HG03354 (cell line): ENCODE measurements around the gene AP4S1.

ENCODE experiments used
- ATAC-seq: cut with Tn5 transposase; IDR thresholded peaks from one replicate; pipeline ENCODE4 v1.9.1; 2021; ENCODE audit warnings: mild to moderate bottlenecking; ENCODE audit not compliant: unreplicated experiment, poor library complexity, severe bottlenecking

Gene AP4S1, protein sequence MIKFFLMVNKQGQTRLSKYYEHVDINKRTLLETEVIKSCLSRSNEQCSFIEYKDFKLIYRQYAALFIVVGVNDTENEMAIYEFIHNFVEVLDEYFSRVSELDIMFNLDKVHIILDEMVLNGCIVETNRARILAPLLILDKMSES

GRCh38 chr14:31025367-31026076, at the start of gene AP4S1:
Gene AP4S1 (plus strand): TSS chr14:31025649. CDS start chr14:31066197, 40,548 bp downstream.
- ATAC-seq = peak; percentile 26

DNA sequence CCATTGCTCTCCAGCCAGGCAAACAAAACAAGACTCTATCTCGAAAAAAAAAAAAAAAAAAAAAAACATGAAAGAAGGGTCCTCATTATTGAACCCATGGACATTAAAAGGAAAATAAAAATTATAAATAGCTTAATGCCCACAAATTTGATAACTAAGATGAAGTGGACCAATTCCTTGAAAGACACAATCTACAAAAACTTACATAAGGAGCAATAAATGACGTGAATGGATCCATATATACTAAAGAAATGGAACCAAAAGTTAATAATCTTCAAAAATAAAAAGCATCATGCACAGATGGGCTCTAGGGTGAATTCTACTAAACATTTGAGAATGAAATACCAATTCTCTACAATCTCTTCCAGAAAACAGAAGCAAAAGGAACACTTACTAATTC, 47.7 kb upstream of the AP4S1 start:
- ATAC-seq = no peak

- peak; percentile 73 for ATAC-seq
These were observed 45.2 kb upstream of the AP4S1 start for GRCh38 chr14:30980106-30980704.

DNA sequence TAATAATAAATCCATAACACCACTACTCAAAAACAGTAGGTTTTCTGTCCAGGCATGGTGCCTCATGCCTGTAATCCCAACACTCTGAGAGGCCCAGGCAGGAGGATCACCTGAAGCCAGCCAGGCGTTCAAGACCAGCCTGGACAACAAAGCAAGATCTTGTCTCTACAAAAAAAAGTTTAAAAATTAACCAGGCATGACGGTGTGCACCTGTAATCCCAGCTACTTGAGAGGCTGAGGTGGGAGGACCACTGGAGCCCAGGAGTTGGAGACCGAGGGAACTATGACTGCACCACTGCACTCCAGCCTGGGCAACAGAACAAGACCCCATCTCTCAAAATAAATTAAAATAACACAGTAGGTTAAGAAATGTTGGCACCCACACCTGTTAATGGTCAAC, 44.5 kb upstream of the AP4S1 start:
- ATAC-seq = no peak

- ATAC-seq = no peak
These were observed 42.9 kb upstream of the AP4S1 start for GRCh38 chr14:30982533-30982932.

GRCh38 chr14:30983858-30984257, 41.6 kb upstream of the AP4S1 start:
- no peak for ATAC-seq

DNA sequence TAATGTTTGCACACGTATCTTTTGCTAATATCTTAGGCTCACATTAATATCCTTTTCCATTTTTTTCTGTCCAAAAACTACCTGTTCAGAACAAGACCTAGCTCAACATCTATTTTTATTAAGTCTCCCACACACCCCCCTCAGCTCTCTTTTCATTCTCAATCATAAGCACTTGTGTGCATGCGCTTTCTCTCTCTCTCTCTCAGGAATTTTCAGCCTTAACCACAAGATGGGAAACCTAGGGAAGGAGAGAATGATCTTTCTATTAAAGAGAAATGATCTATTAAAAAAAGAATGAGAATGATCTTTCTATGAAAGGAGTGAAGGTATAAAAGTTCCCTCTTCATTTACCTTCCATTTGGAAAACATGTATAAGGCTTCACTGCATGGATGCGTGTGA, 39.7 kb upstream of the AP4S1 start:
- ATAC-seq = no peak

- ATAC-seq = no peak
These were observed 36.9 kb upstream of the AP4S1 start for GRCh38 chr14:30988509-30988908.

DNA sequence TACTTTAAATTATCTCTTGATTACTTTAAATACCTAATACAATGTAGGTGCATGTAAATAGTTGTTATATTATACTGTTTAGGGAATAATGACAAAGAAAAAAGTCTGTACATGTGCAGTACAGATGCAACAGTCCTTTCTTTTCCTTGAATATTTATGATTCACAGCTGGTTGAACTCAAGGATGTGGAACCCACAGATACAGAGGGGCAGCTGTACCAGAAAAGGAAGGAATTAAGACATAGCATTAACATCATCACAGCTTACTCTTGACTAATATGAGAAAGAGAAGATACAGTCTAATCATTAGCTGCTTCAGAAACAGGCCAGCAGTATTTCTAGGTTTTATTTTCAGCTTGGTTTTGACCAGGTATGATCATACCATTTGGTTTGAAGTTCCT, 34.7 kb upstream of the AP4S1 start:
- no peak for ATAC-seq

DNA sequence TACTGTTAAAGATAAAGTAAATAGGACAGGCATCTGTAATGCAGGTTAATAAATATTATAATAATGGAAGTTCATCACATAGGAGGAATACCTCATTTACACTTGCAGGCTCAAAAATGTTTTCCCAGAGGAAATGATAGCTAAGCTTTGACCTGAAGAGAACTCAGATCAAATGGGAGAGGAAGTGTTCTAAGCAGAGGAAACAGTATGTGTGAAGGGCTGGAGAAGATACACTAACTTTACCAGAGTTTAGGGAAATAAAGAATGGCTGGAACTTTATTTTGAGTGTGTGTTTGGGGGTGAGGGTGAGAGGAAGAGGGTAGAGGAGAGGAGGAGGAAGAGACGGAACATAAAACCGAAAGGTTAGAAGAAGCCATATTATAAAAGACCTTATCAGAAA, 34.0 kb upstream of the AP4S1 start:
- no peak for ATAC-seq

DNA sequence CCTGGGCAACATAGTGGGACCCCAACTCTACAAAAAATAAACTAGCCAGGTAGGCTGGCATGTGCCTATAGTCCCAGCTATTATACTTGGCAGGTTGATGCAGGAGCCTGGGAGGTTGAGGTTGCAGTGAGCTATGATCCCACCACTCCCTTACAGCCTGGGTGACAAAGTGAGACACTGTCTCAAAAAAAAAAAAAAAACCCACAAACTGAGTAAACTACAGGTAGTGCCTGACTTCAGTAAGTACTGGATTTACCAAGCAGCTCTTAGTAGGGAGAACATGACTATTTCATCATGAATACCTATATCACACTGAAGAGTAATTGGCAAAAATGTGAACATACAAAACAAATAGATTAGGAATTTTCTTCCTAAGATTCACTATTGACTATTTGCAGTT, 32.4 kb upstream of the AP4S1 start:
- ATAC-seq = no peak

DNA sequence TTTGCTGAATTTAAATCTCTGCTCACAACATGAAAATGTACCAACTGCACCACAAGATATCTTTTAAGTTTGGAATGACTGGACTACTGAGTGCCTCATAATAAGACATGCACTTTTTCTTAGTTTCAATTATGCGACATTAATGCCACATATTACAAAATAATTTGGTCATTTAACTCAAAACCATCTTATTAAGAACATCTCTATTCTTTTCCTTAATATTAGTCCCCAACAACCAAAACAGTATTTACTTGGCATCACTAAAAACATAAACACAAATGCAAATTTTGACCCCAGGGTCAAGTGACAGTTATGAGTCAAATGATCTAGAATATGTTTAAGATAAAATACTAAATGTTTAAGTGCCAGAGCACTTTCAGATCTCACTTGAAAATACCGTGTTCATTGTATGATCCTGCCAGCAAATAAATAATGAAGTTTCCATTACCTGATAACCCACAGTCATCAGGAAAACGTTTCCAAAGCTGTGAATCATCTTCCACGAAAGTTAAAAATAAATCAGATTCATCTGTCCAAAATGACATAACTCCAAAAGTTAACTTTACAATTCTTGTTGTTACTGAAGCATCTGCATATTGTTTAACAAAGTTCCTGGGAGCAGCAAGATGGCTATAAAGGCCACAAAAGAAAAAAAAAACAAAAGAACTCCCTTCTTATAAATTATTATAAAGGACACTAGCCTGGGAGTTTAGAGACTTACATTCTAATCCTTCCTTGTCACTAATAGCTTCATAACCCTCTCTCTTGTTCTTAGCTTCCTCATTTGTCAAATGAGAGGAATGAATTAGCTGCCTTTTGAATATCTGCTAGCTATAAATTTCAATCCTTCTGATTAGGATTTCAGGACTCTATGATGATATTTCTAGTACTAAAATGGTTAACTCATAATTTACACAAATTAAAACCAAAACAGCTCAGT, 30.5 kb upstream of the AP4S1 start:
- ATAC-seq = peak; percentile 85

GRCh38 chr14:30995689-30996088, 29.8 kb upstream of the AP4S1 start:
- no peak for ATAC-seq

GRCh38 chr14:30996892-30997659, 28.4 kb upstream of the AP4S1 start:
- no peak for ATAC-seq

DNA sequence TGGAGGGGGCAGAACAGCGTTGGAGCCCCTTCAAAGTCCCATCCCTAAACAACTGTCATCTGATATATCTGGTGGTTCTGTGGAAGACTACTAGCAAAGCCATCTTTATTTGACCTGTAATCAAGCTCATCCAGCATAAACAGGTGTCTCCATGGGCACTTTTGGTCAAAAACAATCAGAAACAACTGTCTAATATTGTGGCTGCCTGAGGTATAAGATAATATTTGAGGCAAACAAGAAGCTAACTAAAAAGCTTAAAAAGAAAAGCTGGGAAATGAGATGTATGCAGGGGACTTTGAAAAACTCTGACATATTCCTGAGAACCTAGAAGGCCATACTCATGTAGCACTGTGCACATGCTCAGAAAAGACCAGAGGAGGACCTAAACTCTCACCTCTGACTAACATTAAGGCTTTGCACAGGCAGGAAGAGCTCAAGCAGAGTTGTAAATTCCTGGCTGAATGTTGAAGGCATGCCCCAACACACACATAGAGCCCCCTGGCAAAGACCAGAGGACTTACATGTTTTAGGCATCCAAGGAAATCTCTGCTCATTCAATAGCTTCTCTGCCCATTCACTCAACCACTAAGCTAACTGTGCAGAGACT, 27.2 kb upstream of the AP4S1 start:
- no peak for ATAC-seq

- no peak for ATAC-seq
These were observed 26.2 kb upstream of the AP4S1 start for GRCh38 chr14:30999038-30999773.

DNA sequence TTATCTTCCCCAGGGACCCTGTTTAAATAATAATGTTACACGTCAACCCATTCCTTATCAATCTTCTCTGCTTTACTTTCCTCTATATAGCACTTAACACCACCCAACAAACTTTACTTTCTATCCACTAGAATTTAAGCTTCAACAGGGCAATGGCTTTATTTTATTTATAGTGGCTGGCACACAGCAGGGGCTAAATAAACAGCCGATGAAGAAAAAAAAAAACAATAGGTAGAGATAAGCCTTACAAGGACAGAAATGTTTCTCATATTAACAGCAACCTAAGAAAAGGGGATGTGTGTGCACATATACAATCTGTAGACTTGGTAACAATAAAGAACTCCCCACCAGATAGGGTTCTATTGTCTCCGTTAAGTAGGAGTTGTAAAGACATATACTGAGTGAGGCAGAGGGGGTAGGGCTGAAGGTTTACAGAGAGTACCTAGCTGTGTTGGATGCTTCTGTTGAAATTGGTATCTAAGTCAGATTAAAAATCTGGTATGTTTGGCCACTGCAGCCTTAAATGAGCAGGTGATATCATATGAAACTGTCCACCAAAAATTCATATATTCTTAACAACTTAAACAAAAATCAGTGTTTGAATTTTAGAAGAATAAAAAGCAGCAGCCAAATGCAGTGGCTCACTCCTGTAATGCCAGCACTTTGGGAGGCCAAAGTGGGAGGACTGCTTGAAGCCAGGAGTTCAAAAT, 24.7 kb upstream of the AP4S1 start:
- no peak for ATAC-seq

DNA sequence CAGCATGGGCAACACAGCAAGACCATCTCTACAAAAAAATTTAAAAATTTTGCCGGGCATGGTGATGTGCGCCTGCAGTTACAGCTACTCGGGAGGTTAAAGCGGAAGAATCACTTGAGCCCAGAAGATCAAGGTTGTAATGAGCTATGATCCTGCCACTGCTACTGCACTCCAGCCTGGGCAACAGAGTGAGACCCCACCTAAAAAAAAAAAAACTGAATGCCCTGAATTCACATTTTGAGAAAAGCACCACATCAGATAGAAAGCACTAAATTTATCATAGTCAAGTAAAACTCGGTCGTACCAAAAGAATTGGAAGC, 24.1 kb upstream of the AP4S1 start:
- ATAC-seq = no peak
